Measurements from ENCODE around the gene SRM. TPM values are rescaled to one million over a fixed set of nuclear protein-coding genes. Genes with fewer than 3 reads are reported as not detected.
"Not testable (repeated sequence)": the region's sequence is repeated elsewhere in the genome, so short reads cannot be mapped to it uniquely, and the experiment has no call there.

Gene SRM
- polyA plus RNA-seq, 1 experiment: 41.4 TPM

DNA sequence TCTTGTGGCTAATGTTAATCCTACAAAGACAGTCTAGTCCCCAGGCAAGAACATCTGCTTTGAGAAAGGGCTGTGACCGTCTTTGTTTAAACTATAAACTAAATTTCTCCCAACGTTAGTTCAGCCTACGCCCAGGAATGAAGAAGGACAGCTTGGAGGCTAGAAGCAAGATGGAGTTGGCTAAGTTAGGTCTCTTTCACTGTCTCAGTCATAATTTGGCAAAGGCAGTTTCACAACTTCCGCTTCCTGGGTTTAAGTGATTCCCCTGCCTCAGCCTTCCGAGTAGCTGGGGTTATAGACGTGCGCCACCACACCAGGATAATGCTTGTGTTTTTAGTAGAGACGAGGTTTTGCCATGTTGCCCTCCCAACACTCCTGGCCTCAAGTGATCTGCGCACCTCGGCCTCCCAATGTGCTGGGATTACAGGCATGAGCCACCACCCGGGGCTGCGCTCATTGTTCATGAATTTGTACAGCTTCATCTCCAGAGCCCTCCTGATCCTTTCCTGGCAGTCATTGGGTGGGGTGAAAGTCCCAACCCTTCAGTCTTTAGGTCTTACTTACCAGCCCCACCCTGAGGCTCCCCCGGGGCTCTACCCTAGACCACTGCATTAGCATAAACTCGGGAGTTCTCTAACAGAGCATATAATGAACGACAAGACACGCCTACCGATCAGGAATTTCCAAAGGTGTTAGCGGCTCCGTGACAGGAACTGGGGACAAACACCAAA is 7.9 kb downstream of the SRM start:
- no peak overlapping the region for H3K4me3 ChIP-seq (ENCODE audit: low read depth, low read length)
- H3K27me3 ChIP-seq (ENCODE audit: control insufficient read depth, insufficient read depth, low read length): no peaks in the 10 kb centered on the region
- peaks cover 2% of the 10 kb centered on the region; the same call in 1 of the 2 replicates for H3K9me3 ChIP-seq (ENCODE audit: control insufficient read depth, insufficient read depth, low read length)
- CTCF ChIA-PET: interaction anchor here (7.5 kb wide), 1 partner anchor 15 kb away, joined by 84 read pairs; no protein-coding TSS in a partner anchor
- no peak for DNase-seq (ENCODE audit: low read depth, low spot score)
- POLR2A ChIA-PET: no interaction called here
- no peak overlapping the region for H3K27ac ChIP-seq (ENCODE audit: low read depth, low read length)
- TF ChIP-seq, protein P1, sequence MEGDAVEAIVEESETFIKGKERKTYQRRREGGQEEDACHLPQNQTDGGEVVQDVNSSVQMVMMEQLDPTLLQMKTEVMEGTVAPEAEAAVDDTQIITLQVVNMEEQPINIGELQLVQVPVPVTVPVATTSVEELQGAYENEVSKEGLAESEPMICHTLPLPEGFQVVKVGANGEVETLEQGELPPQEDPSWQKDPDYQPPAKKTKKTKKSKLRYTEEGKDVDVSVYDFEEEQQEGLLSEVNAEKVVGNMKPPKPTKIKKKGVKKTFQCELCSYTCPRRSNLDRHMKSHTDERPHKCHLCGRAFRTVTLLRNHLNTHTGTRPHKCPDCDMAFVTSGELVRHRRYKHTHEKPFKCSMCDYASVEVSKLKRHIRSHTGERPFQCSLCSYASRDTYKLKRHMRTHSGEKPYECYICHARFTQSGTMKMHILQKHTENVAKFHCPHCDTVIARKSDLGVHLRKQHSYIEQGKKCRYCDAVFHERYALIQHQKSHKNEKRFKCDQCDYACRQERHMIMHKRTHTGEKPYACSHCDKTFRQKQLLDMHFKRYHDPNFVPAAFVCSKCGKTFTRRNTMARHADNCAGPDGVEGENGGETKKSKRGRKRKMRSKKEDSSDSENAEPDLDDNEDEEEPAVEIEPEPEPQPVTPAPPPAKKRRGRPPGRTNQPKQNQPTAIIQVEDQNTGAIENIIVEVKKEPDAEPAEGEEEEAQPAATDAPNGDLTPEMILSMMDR (IDR thresholded peaks at IDR 0.05; ENCODE audit: low read depth, low read length): no peak

DNA sequence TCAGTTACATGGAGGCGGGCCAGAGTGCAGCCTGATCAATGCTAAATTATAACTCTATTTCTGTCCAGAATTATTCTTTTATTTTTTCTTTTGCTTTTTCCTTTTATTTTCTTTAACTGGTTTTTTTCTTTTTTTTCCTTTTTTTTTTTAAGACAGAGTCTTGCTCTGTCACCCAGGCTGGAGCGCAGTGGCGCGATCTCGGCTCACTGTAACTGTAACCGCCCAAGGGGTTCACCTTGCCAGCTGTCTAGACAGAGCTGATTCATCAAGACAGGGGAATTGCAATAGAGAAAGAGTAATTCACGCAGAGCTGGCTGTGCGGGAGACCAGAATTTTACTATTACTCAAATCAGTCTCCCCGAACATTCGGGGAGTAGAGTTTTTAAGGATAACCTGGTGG is 8.7 kb downstream of the SRM start:
- H3K9me3 ChIP-seq (ENCODE audit: control insufficient read depth, insufficient read depth, low read length); H3K27ac ChIP-seq (ENCODE audit: low read depth, low read length); H3K27me3 ChIP-seq (ENCODE audit: control insufficient read depth, insufficient read depth, low read length); DNase-seq (ENCODE audit: low read depth, low spot score); H3K4me3 ChIP-seq (ENCODE audit: low read depth, low read length): not testable (repeated sequence)
- ChIA-PET CTCF (interaction anchor here (7.5 kb wide), 1 partner anchor 14 kb away, joined by 84 read pairs; no protein-coding TSS in a partner anchor), POLR2A (interaction anchor here (0.7 kb wide), 1 partner anchor 8 kb away, joined by 4 read pairs; no protein-coding TSS in a partner anchor)

DNA sequence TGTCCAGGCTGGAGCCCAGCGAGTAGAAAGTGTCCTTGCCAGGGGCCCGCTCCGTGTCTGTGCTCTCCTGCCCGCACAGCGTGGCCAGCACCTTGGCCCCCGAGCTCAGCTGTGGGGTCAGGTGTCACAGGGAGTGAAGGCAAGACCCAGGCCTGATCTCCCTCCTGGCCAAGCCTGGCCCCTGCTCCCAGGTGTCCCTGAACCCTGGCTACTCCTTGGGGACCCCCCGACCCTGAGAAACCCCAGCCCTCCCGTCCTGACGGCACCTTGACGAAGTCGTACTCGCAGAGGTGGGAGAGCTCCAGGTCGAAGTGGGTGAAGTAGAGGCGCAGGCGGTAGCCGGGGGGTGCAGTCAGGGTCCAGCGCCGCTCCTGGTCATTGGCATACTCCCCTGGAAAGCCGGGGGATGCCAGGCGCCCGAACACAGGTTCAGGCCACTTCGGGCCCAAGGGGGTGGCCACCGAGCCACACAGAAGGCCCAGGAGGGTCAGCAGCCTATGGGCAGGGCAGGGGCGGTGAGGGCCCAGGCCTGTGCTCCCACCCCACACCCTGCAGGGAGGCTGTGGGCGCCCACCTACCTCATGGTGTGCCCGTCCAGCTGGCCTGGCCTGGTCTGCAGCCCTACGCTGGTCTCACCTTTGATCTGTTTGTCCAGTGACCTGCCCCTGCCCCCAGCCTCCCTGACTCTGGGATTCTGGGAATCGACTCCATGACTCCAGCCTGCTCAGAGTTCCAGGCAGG is 13.0 kb downstream of the SRM start, which contains the start of gene MASP2:
Gene MASP2 (minus strand): TSS at position 615 of the 741 bp plus-strand sequence. CDS start 32 bp downstream, at position 583.
- DNase-seq (ENCODE audit: low read depth, low spot score): no peak
- H3K9me3 ChIP-seq (ENCODE audit: control insufficient read depth, insufficient read depth, low read length): peaks cover 2% of the 10 kb centered on the region; the same call in 1 of the 2 replicates
- TF ChIP-seq, protein P1 (IDR thresholded peaks at IDR 0.05; ENCODE audit: low read depth, low read length): no peak
- H3K4me3 ChIP-seq (ENCODE audit: low read depth, low read length): no peak within 1 kb of the TSS
- ChIA-PET POLR2A (no interaction called here), CTCF (interaction anchor here (7.5 kb wide), 1 partner anchor 9 kb away, joined by 84 read pairs; no protein-coding TSS in a partner anchor)
- H3K27ac ChIP-seq (ENCODE audit: low read depth, low read length): no peak within 1 kb of the TSS
- H3K27me3 ChIP-seq (ENCODE audit: control insufficient read depth, insufficient read depth, low read length): peaks cover 3% of the 10 kb centered on the region

DNA sequence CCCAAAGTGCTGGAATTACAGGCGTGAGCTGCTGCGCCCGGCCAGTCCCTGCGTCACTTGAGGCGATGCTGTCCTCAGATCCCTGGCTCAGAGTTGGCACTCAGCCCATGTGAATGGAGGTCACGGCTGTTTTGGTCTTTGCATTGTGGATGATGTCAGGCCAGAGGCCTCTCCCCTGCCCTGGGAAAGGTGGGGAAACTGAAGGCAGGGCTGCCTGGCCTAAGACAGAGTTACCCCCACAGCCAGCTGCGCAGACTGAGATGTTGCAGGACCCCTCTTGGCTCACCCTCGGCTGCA is 13.6 kb downstream of the SRM start:
- H3K9me3 ChIP-seq (ENCODE audit: control insufficient read depth, insufficient read depth, low read length): peaks cover 2% of the 10 kb centered on the region; the same call in 1 of the 2 replicates
- ChIA-PET POLR2A (interaction anchor here (0.6 kb wide), 1 partner anchor 15 kb away, joined by 5 read pairs; no protein-coding TSS in a partner anchor), CTCF (interaction anchor here (7.5 kb wide), 1 partner anchor 9 kb away, joined by 84 read pairs; no protein-coding TSS in a partner anchor)
- TF ChIP-seq, protein P1 (IDR thresholded peaks at IDR 0.05; ENCODE audit: low read depth, low read length): no peak
- H3K4me3 ChIP-seq (ENCODE audit: low read depth, low read length): no peak overlapping the region
- H3K27ac ChIP-seq (ENCODE audit: low read depth, low read length): no peak overlapping the region
- peaks cover 3% of the 10 kb centered on the region for H3K27me3 ChIP-seq (ENCODE audit: control insufficient read depth, insufficient read depth, low read length)
- no peak for DNase-seq (ENCODE audit: low read depth, low spot score)

DNA sequence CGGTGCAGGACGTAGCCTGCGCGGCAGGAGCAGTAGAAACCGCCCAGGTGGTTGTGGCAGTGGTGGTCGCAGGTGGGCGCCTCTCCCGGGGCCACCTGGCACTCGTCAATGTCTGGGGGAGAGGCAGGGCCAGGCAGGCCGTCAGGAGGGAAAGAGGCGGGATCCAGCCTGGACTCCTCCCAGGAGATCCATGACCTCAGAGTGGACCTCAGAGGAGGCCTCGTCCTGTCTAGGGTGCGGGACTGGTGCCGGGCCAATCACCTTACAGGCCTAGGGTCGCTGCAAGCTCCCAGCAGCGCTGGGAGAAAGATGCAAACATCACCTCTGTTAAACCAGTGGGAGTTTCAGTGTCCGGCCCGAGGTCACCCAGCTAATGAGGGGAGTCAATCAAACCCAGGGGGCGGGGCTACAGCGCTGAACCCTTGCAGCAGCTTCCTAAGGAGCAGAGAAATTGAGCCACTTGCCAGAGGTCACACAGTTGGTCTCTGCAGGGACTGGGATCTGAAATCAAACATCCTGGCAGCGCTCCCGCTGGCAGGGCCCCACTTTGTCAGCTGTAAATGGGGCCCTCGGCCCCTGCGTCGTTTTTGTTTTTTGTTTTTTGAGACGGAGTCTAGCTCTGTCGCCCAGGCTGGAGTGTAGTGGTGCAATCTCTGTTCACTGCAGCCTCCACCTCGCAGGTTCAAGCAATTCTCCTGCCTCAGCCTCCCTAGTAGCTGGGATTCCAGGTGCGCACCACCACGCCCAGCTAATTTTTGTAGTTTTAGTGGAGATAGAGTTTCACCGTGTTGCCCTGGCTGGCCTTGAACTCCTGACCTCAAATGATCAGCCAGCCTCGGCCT is 14.2 kb downstream of the SRM start:
- Histone ChIP-seq H3K27me3 (ENCODE audit: control insufficient read depth, insufficient read depth, low read length) (peaks cover 3% of the 10 kb centered on the region), H3K4me3 (ENCODE audit: low read depth, low read length) (no peak overlapping the region), H3K9me3 (ENCODE audit: control insufficient read depth, insufficient read depth, low read length) (peaks cover 2% of the 10 kb centered on the region; the same call in 1 of the 2 replicates), H3K27ac (ENCODE audit: low read depth, low read length) (no peak overlapping the region)
- TF ChIP-seq, protein P1 (IDR thresholded peaks at IDR 0.05; ENCODE audit: low read depth, low read length): no peak
- ChIA-PET POLR2A (interaction anchor here (0.6 to 0.7 kb wide), 2 partner anchors 10 to 15 kb away, joined by 5 to 6 read pairs; no protein-coding TSS in a partner anchor), CTCF (interaction anchor here (7.5 kb wide), 1 partner anchor 8 kb away, joined by 84 read pairs; no protein-coding TSS in a partner anchor)
- DNase-seq (ENCODE audit: low read depth, low spot score): no peak
